ENCODE measurements around the gene TMEM184C.

TMEM184C gene

DNA sequence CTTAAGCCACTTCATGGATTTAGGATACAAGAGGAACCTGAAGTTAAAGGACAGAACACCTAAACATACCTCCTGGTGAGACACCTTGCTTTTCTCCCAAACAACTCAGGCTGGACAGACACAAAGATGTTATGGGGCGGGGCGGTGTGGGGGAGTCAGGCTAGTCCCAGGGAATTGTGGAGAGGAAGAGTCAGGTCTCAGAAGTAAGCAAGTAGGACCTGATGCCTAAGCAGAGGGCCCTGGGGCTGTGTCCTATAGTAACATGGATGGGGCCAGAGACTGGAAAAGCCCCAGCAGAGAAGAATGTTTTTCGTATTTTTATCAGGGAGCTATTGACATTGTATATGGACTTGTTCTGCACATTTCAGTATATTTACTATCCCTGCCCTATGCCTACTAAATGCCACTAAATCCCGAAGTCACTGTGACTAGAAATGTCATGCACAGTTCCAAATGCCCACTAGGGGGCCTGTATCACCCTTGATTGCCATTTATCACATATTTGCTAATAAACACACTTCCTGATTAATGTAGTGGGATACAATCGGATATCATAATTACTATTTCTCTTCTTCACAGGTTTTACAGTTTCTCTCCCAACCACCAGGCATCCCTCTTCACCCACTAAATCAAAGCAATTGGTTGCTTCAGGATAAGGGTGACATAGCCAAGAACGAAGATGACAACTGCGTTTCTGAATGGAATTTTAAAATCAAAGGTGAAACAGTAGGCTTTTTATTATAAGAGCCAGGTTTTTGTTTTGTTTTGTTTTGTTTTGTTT is 90.9 kb downstream of the TMEM184C start:
- TF ChIP-seq SIN3A (IDR thresholded peaks at IDR 0.05; ENCODE audit: borderline replicate concordance, insufficient read depth, low read length) (no peak), POLR2AphosphoS5 (IDR thresholded peaks at IDR 0.05; ENCODE audit: low read depth, low read length) (no peak), FOXP2 (optimal IDR thresholded peaks at IDR 0.05; ENCODE audit: borderline replicate concordance, extremely low read depth, extremely low read length, insufficient read depth) (no peak), TAF1 (IDR thresholded peaks at IDR 0.05; ENCODE audit: borderline replicate concordance, insufficient read depth, low read length) (no peak)
- TF ChIP-seq, protein P1, sequence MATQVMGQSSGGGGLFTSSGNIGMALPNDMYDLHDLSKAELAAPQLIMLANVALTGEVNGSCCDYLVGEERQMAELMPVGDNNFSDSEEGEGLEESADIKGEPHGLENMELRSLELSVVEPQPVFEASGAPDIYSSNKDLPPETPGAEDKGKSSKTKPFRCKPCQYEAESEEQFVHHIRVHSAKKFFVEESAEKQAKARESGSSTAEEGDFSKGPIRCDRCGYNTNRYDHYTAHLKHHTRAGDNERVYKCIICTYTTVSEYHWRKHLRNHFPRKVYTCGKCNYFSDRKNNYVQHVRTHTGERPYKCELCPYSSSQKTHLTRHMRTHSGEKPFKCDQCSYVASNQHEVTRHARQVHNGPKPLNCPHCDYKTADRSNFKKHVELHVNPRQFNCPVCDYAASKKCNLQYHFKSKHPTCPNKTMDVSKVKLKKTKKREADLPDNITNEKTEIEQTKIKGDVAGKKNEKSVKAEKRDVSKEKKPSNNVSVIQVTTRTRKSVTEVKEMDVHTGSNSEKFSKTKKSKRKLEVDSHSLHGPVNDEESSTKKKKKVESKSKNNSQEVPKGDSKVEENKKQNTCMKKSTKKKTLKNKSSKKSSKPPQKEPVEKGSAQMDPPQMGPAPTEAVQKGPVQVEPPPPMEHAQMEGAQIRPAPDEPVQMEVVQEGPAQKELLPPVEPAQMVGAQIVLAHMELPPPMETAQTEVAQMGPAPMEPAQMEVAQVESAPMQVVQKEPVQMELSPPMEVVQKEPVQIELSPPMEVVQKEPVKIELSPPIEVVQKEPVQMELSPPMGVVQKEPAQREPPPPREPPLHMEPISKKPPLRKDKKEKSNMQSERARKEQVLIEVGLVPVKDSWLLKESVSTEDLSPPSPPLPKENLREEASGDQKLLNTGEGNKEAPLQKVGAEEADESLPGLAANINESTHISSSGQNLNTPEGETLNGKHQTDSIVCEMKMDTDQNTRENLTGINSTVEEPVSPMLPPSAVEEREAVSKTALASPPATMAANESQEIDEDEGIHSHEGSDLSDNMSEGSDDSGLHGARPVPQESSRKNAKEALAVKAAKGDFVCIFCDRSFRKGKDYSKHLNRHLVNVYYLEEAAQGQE (IDR thresholded peaks at IDR 0.05; ENCODE audit: insufficient read depth in 1 of 2, low read depth in 2 of 2, low read length in 2 of 2): no peak

DNA sequence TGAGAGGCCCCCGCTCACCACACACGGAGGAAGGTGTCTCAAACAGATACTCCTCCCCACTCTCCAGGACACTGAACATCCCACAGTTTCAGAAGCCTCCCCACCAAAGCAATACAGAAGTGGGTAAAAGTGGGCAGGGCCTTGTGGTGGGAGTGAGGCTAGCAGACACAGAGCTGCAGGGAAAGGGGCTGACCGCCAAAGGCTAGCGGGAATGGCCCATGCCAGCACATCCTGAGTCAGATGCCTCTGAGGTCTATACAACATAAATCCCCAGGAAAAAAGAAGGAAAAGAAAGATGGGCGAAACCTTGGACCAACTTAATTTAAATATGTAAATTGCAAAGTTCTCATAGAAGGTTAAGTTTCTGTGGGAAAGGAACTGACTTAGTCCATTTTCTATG is 92.8 kb downstream of the TMEM184C start:
- TF ChIP-seq POLR2AphosphoS5 (IDR thresholded peaks at IDR 0.05; ENCODE audit: low read depth, low read length): no peak
- TF ChIP-seq TAF1 (IDR thresholded peaks at IDR 0.05; ENCODE audit: borderline replicate concordance, insufficient read depth, low read length): no peak
- no peak for TF ChIP-seq SIN3A (IDR thresholded peaks at IDR 0.05; ENCODE audit: borderline replicate concordance, insufficient read depth, low read length)
- TF ChIP-seq, protein P1 (IDR thresholded peaks at IDR 0.05; ENCODE audit: insufficient read depth in 1 of 2, low read depth in 2 of 2, low read length in 2 of 2): no peak
- no peak for TF ChIP-seq FOXP2 (optimal IDR thresholded peaks at IDR 0.05; ENCODE audit: borderline replicate concordance, extremely low read depth, extremely low read length, insufficient read depth)

DNA sequence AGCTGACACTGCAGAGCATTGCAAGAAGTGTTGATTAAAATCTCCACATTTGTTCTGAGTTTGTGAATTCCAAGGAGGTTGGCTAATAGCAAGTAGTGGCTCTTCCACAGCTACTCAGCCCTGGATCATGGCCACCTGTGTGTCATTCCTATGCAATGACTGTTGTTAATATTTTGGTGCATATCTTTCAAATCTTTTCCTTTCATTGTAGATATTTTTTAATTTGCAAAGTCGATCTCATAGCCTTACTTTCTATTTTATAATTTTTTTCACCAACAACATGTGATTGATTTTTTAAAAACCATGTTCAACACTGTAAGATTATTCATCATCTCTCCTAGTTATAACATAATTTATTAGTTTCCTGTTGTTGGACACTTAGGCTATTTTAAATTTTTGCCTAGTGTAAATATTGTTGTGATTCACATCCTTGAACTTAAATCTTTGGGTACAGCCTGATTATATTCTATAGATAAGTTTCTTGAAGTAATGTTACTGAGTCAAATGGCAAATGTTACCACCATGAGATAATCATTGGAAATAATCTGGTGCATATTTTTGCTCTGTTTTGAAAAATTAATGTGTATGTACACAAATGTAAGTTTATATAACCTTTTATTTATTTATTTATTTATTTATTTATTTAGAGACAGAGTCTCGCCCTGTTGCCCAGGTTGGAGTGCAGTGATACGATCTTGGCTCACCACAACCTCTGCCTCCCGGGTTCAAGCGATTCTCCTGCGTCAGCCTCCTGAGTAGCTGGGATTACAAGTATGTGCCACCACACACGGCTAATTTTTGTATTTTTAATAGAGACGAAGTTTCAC is 97.6 kb downstream of the TMEM184C start:
- TF ChIP-seq, protein P1 (IDR thresholded peaks at IDR 0.05; ENCODE audit: insufficient read depth in 1 of 2, low read depth in 2 of 2, low read length in 2 of 2): no peak
- TF ChIP-seq POLR2AphosphoS5 (IDR thresholded peaks at IDR 0.05; ENCODE audit: low read depth, low read length) (no peak), SIN3A (IDR thresholded peaks at IDR 0.05; ENCODE audit: borderline replicate concordance, insufficient read depth, low read length) (no peak), FOXP2 (optimal IDR thresholded peaks at IDR 0.05; ENCODE audit: borderline replicate concordance, extremely low read depth, extremely low read length, insufficient read depth) (no peak), TAF1 (IDR thresholded peaks at IDR 0.05; ENCODE audit: borderline replicate concordance, insufficient read depth, low read length) (no peak)

DNA sequence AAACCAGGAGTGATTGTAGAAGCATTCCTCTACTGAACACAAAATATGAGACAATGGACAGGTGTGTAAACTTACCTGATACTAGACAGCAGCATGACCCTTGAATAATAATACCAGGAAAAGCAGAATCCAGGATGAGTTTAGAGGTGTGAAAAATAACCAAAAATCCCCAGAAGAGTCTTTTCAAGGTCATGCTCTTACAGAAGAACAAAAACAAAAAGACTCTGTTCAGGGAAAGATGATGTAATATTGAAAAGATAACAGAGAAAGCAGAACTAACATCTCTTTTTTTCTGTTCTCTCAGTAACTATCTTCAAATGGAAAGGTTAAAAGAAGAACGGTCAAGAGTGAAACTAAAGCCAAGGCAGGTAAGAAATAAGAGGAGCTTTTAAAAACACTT is 100.7 kb downstream of the TMEM184C start:
- no peak for TF ChIP-seq SIN3A (IDR thresholded peaks at IDR 0.05; ENCODE audit: borderline replicate concordance, insufficient read depth, low read length)
- TF ChIP-seq, protein P1 (IDR thresholded peaks at IDR 0.05; ENCODE audit: insufficient read depth in 1 of 2, low read depth in 2 of 2, low read length in 2 of 2): no peak
- no peak for TF ChIP-seq TAF1 (IDR thresholded peaks at IDR 0.05; ENCODE audit: borderline replicate concordance, insufficient read depth, low read length)
- TF ChIP-seq FOXP2 (optimal IDR thresholded peaks at IDR 0.05; ENCODE audit: borderline replicate concordance, extremely low read depth, extremely low read length, insufficient read depth): no peak
- no peak for TF ChIP-seq POLR2AphosphoS5 (IDR thresholded peaks at IDR 0.05; ENCODE audit: low read depth, low read length)

Measured in PFSK-1 (cell line).